Measurements from ENCODE around the gene GRAP2.

DNA sequence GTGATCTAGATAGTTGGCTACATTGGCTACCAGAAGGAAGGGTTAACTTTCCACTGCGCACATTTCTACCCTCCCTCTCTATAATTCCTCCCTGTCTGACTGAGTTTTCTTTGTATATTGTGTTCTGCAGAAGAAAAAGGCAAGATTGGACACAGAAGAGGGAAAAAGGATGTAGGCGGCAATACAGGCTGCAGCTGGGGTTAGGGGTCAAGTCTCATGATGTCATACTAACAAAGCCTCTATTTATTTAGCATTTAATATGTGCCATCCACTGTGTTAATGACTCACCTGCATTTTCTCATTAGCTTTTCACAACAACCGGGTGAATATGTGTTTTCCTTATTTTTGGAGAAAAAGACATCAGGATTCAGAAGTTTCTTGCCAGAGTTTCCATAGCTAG lies 95.8 kb downstream of the GRAP2 start:
- TF ChIP-seq, protein P1, sequence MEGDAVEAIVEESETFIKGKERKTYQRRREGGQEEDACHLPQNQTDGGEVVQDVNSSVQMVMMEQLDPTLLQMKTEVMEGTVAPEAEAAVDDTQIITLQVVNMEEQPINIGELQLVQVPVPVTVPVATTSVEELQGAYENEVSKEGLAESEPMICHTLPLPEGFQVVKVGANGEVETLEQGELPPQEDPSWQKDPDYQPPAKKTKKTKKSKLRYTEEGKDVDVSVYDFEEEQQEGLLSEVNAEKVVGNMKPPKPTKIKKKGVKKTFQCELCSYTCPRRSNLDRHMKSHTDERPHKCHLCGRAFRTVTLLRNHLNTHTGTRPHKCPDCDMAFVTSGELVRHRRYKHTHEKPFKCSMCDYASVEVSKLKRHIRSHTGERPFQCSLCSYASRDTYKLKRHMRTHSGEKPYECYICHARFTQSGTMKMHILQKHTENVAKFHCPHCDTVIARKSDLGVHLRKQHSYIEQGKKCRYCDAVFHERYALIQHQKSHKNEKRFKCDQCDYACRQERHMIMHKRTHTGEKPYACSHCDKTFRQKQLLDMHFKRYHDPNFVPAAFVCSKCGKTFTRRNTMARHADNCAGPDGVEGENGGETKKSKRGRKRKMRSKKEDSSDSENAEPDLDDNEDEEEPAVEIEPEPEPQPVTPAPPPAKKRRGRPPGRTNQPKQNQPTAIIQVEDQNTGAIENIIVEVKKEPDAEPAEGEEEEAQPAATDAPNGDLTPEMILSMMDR (IDR thresholded peaks at IDR 0.05; ENCODE audit: insufficient read depth, low read length) = no peak
- no peak for TF ChIP-seq POLR2AphosphoS5 (IDR thresholded peaks at IDR 0.05; ENCODE audit: low read depth)
- no peak for TF ChIP-seq REST (IDR thresholded peaks at IDR 0.05; ENCODE audit: insufficient replicate concordance, low read depth)
- TF ChIP-seq SPI1 (IDR thresholded peaks at IDR 0.05; ENCODE audit: borderline replicate concordance, low read depth) = no peak
- TF ChIP-seq GABPA (IDR thresholded peaks at IDR 0.05; ENCODE audit: low read depth) = no peak
